HepG2 (cell line): ENCODE results near the gene ST8SIA4. TPM values are rescaled to one million over a fixed set of nuclear protein-coding genes. Genes with fewer than 3 reads are reported as not detected.

Experiments
- ETV6 ChIP-seq: sonication (generic); formaldehyde crosslinking; conservative IDR thresholded peaks from 2 replicates; pipeline ENCODE4 v1.4.0; 2020; ENCODE audit warnings: missing genetic modification reagents
- PCBP2 ChIP-seq: fragments of 200-400 bp; formaldehyde crosslinking; optimal IDR thresholded peaks from 2 replicates; pipeline ENCODE3; 2018; ENCODE audit warnings: low read length, low read depth; ENCODE audit not compliant: poor library complexity, severe bottlenecking
- TEAD3 ChIP-seq: optimal IDR thresholded peaks from 2 replicates; pipeline ENCODE3; 2016; ENCODE audit warnings: borderline replicate concordance
- U2AF2 ChIP-seq: fragments of 200-400 bp; formaldehyde crosslinking; IDR thresholded peaks from 2 replicates; pipeline ENCODE4 v1.6.1; 2017; ENCODE audit warnings: low read depth, mild to moderate bottlenecking, low read length
- ZKSCAN1 ChIP-seq: fragments of 150-350 bp; IDR thresholded peaks from 2 replicates; pipeline ENCODE4 v1.6.1; 2014; ENCODE audit warnings: low read length
- ZNF766 ChIP-seq: sonication (generic); formaldehyde crosslinking; IDR thresholded peaks from 2 replicates; pipeline ENCODE4 v1.5.0; 2020; ENCODE audit warnings: missing genetic modification reagents, borderline replicate concordance
- polyA plus RNA-seq, 8 experiments: library from polyadenylated mRNA; depleted of rRNA in 3 of 8; stranded (reverse) in 7 of 8; unstranded in 1 of 8; fragments of >200 nt; fragmentation: Illumina TruSeq in 4 of 8; extraction: Trizol in 4 of 8; gene quantifications; 2 replicates each; pipeline versions ENCODE4 v1.2.1 to v1.2.3, GENCODE V29; 2011 to 2016; ENCODE audit warnings: low read depth in 4 of 8, missing spikeins in 1 of 8, mixed read lengths in 1 of 8; ENCODE audit not compliant: insufficient read depth in 1 of 8
- total RNA-seq, 5 experiments: library from RNA; depleted of rRNA; stranded (reverse); fragments of >200 nt; fragmentation: Illumina TruSeq; extraction: Trizol; gene quantifications; 2 replicates each; pipeline ENCODE4 v1.2.3, GENCODE V29; 2016; ENCODE audit warnings: low read depth in 1 of 5
- TF ChIP-seq, protein P1 (sequence below): sonication (generic); formaldehyde crosslinking; IDR thresholded peaks from 2 replicates; pipeline ENCODE4 v1.9.0; 2021; ENCODE audit warnings: mild to moderate bottlenecking, missing genetic modification reagents
- TF ChIP-seq, protein P2 (sequence below): sonication (generic); formaldehyde crosslinking; IDR thresholded peaks from 2 replicates; pipeline ENCODE4 v1.5.1; 2020; ENCODE audit warnings: mild to moderate bottlenecking, missing genetic modification reagents, moderate library complexity
- TF ChIP-seq, protein P3 (sequence below): IDR thresholded peaks from 2 replicates; pipeline ENCODE4 v1.6.1; 2016; ENCODE audit warnings: mild to moderate bottlenecking, missing biosample characterization, missing genetic modification reagents

Gene ST8SIA4
- total and polyA plus RNA-seq, 2 of the 13 experiments (the other 11 are each of a cell fraction or from before 2014, with no cell fraction given) = not detected

DNA sequence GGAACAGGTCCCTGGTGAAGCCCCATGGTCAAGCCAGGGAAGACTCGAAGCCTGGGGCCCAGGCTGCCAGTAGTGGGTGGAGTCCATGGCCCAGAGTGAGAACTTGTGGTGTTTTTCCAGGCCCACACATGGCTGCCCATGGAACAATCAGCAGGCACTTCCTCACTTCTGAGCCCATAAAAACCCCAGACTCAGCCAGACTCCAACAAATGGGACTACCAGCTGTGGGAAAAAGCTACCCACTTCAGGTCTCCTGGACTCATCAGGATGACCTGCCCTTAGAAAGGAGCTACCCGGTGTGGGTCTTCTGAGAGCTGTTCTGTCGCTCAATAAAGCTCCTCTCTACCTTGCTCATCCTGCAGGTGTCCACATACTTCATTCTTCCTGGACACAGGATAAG lies 108.9 kb downstream of the ST8SIA4 start (continued):
- TF ChIP-seq, protein P1, sequence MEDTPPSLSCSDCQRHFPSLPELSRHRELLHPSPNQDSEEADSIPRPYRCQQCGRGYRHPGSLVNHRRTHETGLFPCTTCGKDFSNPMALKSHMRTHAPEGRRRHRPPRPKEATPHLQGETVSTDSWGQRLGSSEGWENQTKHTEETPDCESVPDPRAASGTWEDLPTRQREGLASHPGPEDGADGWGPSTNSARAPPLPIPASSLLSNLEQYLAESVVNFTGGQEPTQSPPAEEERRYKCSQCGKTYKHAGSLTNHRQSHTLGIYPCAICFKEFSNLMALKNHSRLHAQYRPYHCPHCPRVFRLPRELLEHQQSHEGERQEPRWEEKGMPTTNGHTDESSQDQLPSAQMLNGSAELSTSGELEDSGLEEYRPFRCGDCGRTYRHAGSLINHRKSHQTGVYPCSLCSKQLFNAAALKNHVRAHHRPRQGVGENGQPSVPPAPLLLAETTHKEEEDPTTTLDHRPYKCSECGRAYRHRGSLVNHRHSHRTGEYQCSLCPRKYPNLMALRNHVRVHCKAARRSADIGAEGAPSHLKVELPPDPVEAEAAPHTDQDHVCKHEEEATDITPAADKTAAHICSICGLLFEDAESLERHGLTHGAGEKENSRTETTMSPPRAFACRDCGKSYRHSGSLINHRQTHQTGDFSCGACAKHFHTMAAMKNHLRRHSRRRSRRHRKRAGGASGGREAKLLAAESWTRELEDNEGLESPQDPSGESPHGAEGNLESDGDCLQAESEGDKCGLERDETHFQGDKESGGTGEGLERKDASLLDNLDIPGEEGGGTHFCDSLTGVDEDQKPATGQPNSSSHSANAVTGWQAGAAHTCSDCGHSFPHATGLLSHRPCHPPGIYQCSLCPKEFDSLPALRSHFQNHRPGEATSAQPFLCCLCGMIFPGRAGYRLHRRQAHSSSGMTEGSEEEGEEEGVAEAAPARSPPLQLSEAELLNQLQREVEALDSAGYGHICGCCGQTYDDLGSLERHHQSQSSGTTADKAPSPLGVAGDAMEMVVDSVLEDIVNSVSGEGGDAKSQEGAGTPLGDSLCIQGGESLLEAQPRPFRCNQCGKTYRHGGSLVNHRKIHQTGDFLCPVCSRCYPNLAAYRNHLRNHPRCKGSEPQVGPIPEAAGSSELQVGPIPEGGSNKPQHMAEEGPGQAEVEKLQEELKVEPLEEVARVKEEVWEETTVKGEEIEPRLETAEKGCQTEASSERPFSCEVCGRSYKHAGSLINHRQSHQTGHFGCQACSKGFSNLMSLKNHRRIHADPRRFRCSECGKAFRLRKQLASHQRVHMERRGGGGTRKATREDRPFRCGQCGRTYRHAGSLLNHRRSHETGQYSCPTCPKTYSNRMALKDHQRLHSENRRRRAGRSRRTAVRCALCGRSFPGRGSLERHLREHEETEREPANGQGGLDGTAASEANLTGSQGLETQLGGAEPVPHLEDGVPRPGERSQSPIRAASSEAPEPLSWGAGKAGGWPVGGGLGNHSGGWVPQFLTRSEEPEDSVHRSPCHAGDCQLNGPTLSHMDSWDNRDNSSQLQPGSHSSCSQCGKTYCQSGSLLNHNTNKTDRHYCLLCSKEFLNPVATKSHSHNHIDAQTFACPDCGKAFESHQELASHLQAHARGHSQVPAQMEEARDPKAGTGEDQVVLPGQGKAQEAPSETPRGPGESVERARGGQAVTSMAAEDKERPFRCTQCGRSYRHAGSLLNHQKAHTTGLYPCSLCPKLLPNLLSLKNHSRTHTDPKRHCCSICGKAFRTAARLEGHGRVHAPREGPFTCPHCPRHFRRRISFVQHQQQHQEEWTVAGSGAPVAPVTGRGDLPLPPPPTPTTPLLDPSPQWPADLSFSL (CRISPR knock-in tag) = no peak
- TF ChIP-seq, protein P2, sequence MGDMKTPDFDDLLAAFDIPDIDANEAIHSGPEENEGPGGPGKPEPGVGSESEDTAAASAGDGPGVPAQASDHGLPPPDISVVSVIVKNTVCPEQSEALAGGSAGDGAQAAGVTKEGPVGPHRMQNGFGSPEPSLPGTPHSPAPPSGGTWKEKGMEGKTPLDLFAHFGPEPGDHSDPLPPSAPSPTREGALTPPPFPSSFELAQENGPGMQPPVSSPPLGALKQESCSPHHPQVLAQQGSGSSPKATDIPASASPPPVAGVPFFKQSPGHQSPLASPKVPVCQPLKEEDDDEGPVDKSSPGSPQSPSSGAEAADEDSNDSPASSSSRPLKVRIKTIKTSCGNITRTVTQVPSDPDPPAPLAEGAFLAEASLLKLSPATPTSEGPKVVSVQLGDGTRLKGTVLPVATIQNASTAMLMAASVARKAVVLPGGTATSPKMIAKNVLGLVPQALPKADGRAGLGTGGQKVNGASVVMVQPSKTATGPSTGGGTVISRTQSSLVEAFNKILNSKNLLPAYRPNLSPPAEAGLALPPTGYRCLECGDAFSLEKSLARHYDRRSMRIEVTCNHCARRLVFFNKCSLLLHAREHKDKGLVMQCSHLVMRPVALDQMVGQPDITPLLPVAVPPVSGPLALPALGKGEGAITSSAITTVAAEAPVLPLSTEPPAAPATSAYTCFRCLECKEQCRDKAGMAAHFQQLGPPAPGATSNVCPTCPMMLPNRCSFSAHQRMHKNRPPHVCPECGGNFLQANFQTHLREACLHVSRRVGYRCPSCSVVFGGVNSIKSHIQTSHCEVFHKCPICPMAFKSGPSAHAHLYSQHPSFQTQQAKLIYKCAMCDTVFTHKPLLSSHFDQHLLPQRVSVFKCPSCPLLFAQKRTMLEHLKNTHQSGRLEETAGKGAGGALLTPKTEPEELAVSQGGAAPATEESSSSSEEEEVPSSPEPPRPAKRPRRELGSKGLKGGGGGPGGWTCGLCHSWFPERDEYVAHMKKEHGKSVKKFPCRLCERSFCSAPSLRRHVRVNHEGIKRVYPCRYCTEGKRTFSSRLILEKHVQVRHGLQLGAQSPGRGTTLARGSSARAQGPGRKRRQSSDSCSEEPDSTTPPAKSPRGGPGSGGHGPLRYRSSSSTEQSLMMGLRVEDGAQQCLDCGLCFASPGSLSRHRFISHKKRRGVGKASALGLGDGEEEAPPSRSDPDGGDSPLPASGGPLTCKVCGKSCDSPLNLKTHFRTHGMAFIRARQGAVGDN (CRISPR knock-in tag) = no peak
- TF ChIP-seq PCBP2 (no peak), TEAD3 (CRISPR knock-in tag) (no peak), ETV6 (CRISPR knock-in tag) (no peak), ZNF766 (CRISPR knock-in tag) (no peak), U2AF2 (no peak), ZKSCAN1 (no peak)
- TF ChIP-seq, protein P3, sequence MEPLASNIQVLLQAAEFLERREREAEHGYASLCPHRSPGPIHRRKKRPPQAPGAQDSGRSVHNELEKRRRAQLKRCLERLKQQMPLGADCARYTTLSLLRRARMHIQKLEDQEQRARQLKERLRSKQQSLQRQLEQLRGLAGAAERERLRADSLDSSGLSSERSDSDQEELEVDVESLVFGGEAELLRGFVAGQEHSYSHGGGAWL (CRISPR knock-in tag) = no peak
